OCI-LY1 (cell line): ENCODE results near the gene SHKBP1.

ENCODE experiments used
- H2AFZ ChIP-seq: fragments of 200-600 bp; sonication (generic), shearing (Covaris generic); 2 replicates; pipeline ENCODE4 v1.6.0; 2014; ENCODE audit warnings: antibody characterized with exemption, mild to moderate bottlenecking, low read length
- H3F3A ChIP-seq: fragments of 200-600 bp; sonication (generic), shearing (Covaris generic); 2 replicates; pipeline ENCODE4 v1.6.0; 2014; ENCODE audit warnings: mild to moderate bottlenecking, antibody characterized with exemption, low read length, moderate library complexity; ENCODE audit not compliant: insufficient read depth
- H3K27ac ChIP-seq: fragments of 200-600 bp; sonication (generic); 2 replicates; pipeline ENCODE4 v1.5.1; 2014; ENCODE audit warnings: low read length, mixed run types, mild to moderate bottlenecking, low read depth; ENCODE audit not compliant: poor library complexity, severe bottlenecking
- H3K27me3 ChIP-seq: fragments of 200-600 bp; sonication (generic); 2 replicates; pipeline ENCODE4 v1.6.0; 2014; ENCODE audit warnings: antibody characterized with exemption, mild to moderate bottlenecking, low read length, moderate library complexity; ENCODE audit not compliant: insufficient read depth
- H3K36me3 ChIP-seq: fragments of 200-600 bp; sonication (generic); 2 replicates; pipeline ENCODE4 v1.6.1; 2014; ENCODE audit warnings: mild to moderate bottlenecking, antibody characterized with exemption, low read length, moderate library complexity, mixed read lengths; ENCODE audit not compliant: insufficient read depth
- H3K4me1 ChIP-seq: fragments of 200-600 bp; sonication (generic); 2 replicates; pipeline ENCODE4 v1.5.1; 2014; ENCODE audit warnings: mild to moderate bottlenecking, low read length, moderate library complexity; ENCODE audit not compliant: insufficient read depth, severe bottlenecking
- H3K4me2 ChIP-seq: fragments of 200-600 bp; sonication (generic), shearing (Covaris generic); 2 replicates; pipeline ENCODE4 v1.6.1; 2014; ENCODE audit warnings: low read length
- H3K4me3 ChIP-seq: fragments of 200-600 bp; sonication (generic); 2 replicates; pipeline ENCODE4 v1.5.1; 2014; ENCODE audit warnings: low read length, low read depth, mild to moderate bottlenecking, mixed read lengths; ENCODE audit not compliant: poor library complexity, severe bottlenecking
- H3K79me2 ChIP-seq: fragments of 200-600 bp; shearing (Covaris generic); 2 replicates; pipeline ENCODE4 v1.6.1; 2016; ENCODE audit warnings: mixed run types, low read length, mixed read lengths; ENCODE audit not compliant: insufficient read depth
- H3K9ac ChIP-seq: fragments of 200-600 bp; sonication (generic), shearing (Covaris generic); 2 replicates; pipeline ENCODE4 v1.6.1; 2014; ENCODE audit warnings: mild to moderate bottlenecking, low read length, mixed read lengths
- H3K9me2 ChIP-seq: fragments of 200-600 bp; sonication (generic), shearing (Covaris generic); 2 replicates; pipeline ENCODE4 v1.6.1; 2014; ENCODE audit warnings: low read depth, mild to moderate bottlenecking, low read length, mixed read lengths
- H3K9me3 ChIP-seq: fragments of 200-600 bp; shearing (Covaris generic); 2 replicates; pipeline ENCODE4 v1.6.1; 2014; ENCODE audit warnings: low read length, mixed read lengths
- H4K20me1 ChIP-seq: fragments of 200-600 bp; sonication (generic), shearing (Covaris generic); 2 replicates; pipeline ENCODE4 v1.6.0; 2016; ENCODE audit warnings: mild to moderate bottlenecking, low read length; ENCODE audit not compliant: insufficient read depth
- CTCF ChIP-seq: fragments of 200-600 bp; sonication (generic), shearing (Covaris generic); IDR thresholded peaks from 2 replicates; pipeline ENCODE4 v1.5.1; 2017; ENCODE audit warnings: mild to moderate bottlenecking, antibody characterized with exemption, low read length, moderate library complexity, mixed read lengths
- EZH2 ChIP-seq: fragments of 200-600 bp; sonication (generic), shearing (Covaris generic); IDR thresholded peaks from 2 replicates; pipeline ENCODE4 v1.8.0; 2017; ENCODE audit warnings: borderline replicate concordance, mixed run types, mild to moderate bottlenecking, antibody characterized with exemption, low read length, moderate library complexity, mixed read lengths

SHKBP1 gene

GRCh38 chr19:40588110-40588854 is 11.6 kb downstream of the SHKBP1 start:
- no peaks in the 10 kb centered on the region for H4K20me1 ChIP-seq
- no peaks in the 10 kb centered on the region for H3K79me2 ChIP-seq
- H3K9me3 ChIP-seq = no peaks in the 10 kb centered on the region
- H2AFZ ChIP-seq = no peak overlapping the region
- H3K9me2 ChIP-seq = no peaks in the 10 kb centered on the region
- no peak for TF ChIP-seq CTCF
- no peak for TF ChIP-seq EZH2
- no peak overlapping the region for H3K9ac ChIP-seq
- no peak overlapping the region for H3K4me2 ChIP-seq
- H3K27ac ChIP-seq = no peak overlapping the region
- no peaks in the 10 kb centered on the region for H3K4me1 ChIP-seq
- peaks cover 36% of the 10 kb centered on the region for H3K36me3 ChIP-seq
- H3K4me3 ChIP-seq = no peak overlapping the region
- no peaks in the 10 kb centered on the region for H3F3A ChIP-seq
- no peaks in the 10 kb centered on the region for H3K27me3 ChIP-seq

GRCh38 chr19:40588926-40589569 is 12.4 kb downstream of the SHKBP1 start:
- Histone ChIP-seq H3F3A (no peaks in the 10 kb centered on the region), H3K27ac (no peak overlapping the region), H3K36me3 (peaks cover 30% of the 10 kb centered on the region), H4K20me1 (no peaks in the 10 kb centered on the region), H3K4me1 (no peaks in the 10 kb centered on the region), H3K4me2 (no peak overlapping the region), H3K27me3 (no peaks in the 10 kb centered on the region), H3K4me3 (no peak overlapping the region), H3K9me2 (no peaks in the 10 kb centered on the region), H3K9me3 (no peaks in the 10 kb centered on the region), H2AFZ (no peak overlapping the region), H3K9ac (no peak overlapping the region), H3K79me2 (no peaks in the 10 kb centered on the region)
- TF ChIP-seq EZH2 = no peak
- no peak for TF ChIP-seq CTCF

GRCh38 chr19:40589591-40590429 is 13.1 kb downstream of the SHKBP1 start:
- TF ChIP-seq CTCF (no peak), EZH2 (no peak)
- H3K79me2 ChIP-seq = no peaks in the 10 kb centered on the region

More at GRCh38 chr19:40589591-40590429, 13.1 kb downstream of the SHKBP1 start:
- no peak overlapping the region for H2AFZ ChIP-seq
- H3K36me3 ChIP-seq = peaks cover 22% of the 10 kb centered on the region
- no peaks in the 10 kb centered on the region for H3F3A ChIP-seq
- no peaks in the 10 kb centered on the region for H3K27me3 ChIP-seq
- no peak overlapping the region for H3K9ac ChIP-seq
- H3K4me2 ChIP-seq = no peak overlapping the region
- H3K4me1 ChIP-seq = peaks cover under 1% of the 10 kb centered on the region
- H3K27ac ChIP-seq = no peak overlapping the region
- no peaks in the 10 kb centered on the region for H4K20me1 ChIP-seq
- no peak overlapping the region for H3K4me3 ChIP-seq
- no peaks in the 10 kb centered on the region for H3K9me3 ChIP-seq
- no peaks in the 10 kb centered on the region for H3K9me2 ChIP-seq
